GM19035 (cell line): Measurements from ENCODE around the gene LRBA.
"Not testable (repeated sequence)": the region's sequence is repeated elsewhere in the genome, so short reads cannot be mapped to it uniquely, and the experiment has no call there.

ENCODE experiments used
- ATAC-seq: cut with Tn5 transposase; IDR thresholded peaks from one replicate; pipeline ENCODE4 v1.9.1; 2021; ENCODE audit not compliant: unreplicated experiment

The LRBA gene, protein sequence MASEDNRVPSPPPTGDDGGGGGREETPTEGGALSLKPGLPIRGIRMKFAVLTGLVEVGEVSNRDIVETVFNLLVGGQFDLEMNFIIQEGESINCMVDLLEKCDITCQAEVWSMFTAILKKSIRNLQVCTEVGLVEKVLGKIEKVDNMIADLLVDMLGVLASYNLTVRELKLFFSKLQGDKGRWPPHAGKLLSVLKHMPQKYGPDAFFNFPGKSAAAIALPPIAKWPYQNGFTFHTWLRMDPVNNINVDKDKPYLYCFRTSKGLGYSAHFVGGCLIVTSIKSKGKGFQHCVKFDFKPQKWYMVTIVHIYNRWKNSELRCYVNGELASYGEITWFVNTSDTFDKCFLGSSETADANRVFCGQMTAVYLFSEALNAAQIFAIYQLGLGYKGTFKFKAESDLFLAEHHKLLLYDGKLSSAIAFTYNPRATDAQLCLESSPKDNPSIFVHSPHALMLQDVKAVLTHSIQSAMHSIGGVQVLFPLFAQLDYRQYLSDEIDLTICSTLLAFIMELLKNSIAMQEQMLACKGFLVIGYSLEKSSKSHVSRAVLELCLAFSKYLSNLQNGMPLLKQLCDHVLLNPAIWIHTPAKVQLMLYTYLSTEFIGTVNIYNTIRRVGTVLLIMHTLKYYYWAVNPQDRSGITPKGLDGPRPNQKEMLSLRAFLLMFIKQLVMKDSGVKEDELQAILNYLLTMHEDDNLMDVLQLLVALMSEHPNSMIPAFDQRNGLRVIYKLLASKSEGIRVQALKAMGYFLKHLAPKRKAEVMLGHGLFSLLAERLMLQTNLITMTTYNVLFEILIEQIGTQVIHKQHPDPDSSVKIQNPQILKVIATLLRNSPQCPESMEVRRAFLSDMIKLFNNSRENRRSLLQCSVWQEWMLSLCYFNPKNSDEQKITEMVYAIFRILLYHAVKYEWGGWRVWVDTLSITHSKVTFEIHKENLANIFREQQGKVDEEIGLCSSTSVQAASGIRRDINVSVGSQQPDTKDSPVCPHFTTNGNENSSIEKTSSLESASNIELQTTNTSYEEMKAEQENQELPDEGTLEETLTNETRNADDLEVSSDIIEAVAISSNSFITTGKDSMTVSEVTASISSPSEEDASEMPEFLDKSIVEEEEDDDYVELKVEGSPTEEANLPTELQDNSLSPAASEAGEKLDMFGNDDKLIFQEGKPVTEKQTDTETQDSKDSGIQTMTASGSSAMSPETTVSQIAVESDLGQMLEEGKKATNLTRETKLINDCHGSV (N-terminal part only)

DNA sequence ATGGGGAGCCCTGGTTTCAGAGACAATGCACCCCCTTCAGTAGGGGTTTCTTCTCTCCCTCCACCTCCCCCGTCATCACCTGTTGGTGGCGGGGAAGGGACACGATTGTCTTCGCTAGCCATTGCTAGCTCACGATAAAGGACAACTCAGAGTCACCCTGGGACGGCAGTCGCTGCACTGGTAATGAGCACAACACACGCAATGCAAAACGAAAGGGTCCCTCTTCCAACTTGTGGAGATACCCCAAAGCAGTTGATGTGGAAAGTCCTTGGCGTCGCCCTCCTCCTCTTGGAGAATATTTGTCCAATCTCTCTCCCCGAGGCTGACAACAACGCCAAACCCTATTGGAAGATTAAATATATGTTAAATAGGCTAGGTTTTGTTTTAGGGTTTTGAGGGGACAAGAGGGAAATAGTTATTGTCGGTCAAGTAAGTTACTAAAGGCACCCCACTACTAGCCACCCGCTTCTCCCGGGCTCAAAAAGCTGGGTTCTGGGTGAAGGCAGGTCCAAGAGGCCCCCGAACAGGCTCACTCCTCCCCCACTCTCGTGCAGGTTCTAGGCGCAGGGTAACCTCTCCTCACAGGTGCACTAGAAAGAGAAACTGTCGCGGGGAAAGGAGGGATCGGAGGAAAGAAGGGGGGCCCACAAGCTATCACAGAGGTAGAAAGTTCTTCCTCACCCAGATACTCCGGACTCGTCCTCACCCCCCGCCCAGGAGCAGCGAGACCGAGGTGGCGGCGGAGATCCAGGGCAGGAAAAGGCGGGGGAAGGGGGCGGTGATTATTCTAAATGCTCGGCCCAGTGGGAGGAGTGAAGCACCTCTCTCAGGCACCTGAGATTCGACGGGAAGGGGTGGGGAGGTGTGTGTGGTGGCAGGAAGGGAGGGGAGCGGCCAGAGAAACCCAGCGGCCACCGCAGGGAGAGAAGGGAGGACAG, at the start of gene LRBA:
TSS of gene LRBA (minus strand) at position 764 of the 938 bp plus-strand sequence. CDS start at position 122, 642 bp downstream.
- ATAC-seq, result peak; percentile 70

DNA sequence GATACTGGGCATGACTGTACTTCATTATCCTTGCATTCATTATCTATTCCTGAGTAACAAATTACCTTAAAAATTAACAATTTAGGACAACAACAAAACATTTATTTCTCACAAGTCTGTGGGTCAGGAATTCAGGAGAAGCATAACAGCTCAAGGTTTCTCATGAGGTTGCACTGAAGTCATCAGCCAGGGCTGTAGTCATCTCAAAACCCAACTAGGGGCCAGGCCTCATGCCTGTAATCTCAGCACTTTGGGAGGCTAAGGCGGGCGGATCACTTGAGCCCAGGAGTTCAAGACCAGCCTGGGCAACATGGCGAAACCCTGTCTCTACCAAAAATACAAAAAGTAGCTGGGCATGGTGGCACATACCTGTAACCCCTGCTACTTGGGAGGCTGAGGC, 48.1 kb upstream of the LRBA start:
- ATAC-seq, result not testable (repeated sequence)

DNA sequence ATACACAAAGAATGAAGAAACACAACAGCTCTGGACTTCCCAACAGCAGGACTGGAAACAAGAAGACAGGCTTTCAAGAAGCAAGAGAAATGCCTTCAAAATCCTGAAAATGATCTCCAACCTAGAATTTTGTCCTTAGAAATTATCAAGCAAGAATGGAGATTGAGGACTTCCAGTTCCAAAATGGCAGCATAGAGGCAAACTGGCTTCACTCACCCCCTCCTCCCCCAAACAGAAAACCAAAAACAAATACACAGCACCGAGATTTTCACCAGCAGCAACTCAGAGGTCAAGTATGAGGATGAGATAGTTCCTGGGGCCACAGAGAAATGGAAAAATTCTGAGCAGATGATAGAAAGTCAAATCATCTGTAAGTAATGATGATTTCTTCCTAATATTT, 40.5 kb upstream of the LRBA start:
- ATAC-seq, result no peak

GRCh38 chr4:151052785-151053184, 37.7 kb upstream of the LRBA start:
- no peak for ATAC-seq

- ATAC-seq, result no peak
Observed at GRCh38 chr4:151049430-151049884, 34.4 kb upstream of the LRBA start.

DNA sequence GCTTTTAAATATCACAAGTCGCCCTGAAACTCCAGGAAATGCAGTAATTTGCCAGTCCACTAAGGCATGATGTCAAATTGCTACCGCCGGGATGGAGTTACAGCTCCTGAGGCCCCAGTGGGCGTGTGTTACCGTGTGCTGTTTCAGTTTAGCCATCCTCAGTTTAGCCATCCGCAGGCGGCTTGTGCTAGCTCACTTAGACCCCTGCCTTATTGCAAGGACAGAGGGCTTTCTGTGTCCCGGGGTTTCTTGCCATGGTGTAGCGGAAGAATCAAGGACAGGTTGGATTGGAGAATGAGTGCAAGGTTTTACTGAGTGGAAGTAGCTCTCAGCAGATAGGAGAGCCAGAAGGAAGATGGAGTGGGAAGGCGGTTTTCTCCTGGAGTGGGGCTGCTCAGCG, 33.8 kb upstream of the LRBA start:
- no peak for ATAC-seq

GRCh38 chr4:151046609-151047008, 31.5 kb upstream of the LRBA start:
- ATAC-seq, result no peak

DNA sequence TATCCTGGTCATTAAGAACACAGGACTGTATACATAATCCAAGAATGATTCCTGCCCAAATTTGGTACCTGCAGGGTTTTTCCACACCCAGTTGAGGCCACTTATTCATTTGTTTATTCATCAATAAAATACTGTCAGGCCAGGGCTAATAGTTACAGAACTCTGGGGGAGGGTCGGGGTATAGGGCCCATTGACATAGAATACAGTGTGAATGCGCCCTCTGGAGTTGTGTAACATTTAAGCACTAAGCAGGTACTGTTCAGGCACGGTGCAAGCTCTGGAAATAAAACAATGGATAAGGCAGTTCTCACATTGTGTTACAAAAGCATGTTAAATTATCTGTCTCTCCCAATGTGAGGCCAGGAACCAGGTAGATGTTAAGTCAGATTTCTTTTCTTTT, 30.8 kb upstream of the LRBA start:
- ATAC-seq, result no peak

GRCh38 chr4:151043803-151044515, 28.9 kb upstream of the LRBA start:
- no peak for ATAC-seq

- ATAC-seq, result no peak
Observed at GRCh38 chr4:151039733-151040132, 24.6 kb upstream of the LRBA start.

GRCh38 chr4:151038452-151039157, 23.5 kb upstream of the LRBA start:
- ATAC-seq, result no peak

DNA sequence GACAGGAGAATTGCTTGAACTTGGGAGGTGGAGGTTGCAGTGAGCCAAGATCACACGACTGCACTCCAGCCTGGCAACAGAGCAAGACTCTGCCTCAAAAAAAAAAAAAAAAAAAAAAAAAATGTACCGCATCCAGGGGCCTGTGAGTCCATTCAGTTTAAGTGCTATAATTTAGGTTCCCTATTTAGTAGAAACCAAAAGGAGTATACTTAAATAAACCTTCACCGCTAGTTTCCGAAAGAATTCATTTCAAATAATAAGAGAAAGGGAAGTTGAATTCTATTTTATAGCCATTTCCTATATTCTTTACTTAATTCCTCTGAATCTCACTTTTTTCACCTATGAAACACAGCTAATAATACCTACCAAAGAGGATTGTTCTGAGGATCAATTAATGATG, 20.8 kb upstream of the LRBA start:
- ATAC-seq, result no peak

- no peak for ATAC-seq
Observed at GRCh38 chr4:151035328-151035727, 20.2 kb upstream of the LRBA start.

GRCh38 chr4:151034829-151035228, 19.7 kb upstream of the LRBA start:
- no peak for ATAC-seq

- ATAC-seq, result peak; percentile 51
Observed at GRCh38 chr4:151031831-151032605, 16.9 kb upstream of the LRBA start.

DNA sequence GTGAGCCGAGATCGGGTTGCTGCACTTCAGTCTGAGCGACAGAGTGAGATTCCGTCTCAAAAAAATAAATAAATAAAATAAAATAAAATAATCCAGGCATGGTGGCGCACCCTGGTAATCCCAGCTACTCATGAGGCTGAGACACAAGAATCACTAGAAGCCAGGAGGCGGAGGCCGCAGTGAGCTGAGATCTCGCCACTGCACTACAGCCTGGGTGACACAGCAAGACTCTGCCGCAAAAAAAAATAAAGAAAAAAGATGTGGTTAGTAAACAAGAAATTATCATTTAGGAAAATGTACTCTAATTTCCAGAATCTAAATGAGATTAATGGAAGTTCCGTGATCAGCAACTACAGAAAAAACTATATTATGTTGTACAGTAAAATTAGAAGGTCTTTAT, 14.5 kb upstream of the LRBA start:
- ATAC-seq, result no peak

DNA sequence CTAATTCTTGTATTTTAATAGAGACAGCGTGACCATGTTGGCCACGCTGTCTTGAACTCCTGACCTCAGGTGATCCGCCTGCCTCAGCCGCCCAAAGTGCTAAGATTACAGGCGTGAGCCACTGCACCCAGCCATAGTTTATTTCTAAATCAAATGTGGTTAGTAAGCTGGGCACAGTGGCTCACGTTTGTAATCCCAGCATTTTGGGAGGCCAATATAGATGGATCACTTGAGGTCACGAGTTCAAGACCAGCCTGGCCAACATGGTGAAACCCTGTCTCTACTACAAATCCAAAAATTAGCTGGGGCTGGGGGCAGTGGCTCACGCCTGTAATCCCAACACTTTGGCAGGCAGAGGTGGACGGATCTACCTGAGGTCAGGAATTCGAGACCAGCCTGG, 13.9 kb upstream of the LRBA start:
- not testable (repeated sequence) for ATAC-seq

- ATAC-seq, result no peak
Observed at GRCh38 chr4:151025759-151026158, 10.7 kb upstream of the LRBA start.
